Stimulated activated CD4-positive, alpha-beta T cell treated with anti-CD3 and anti-CD28 coated beads, TNF-alpha, amount 100 ng/mL, for 24 hours (primary cell): ENCODE data around the gene TEX35.
A peak's percentile ranks its signal among the peaks of the same experiment; 100 is the strongest.

Experiments used
- DNase-seq, 3 experiments: peaks; one replicate each; pipeline ENCODE4 v3.0.0-alpha.2; 2020; ENCODE audit warnings: low read depth in 3 of 3

TEX35 gene

DNA sequence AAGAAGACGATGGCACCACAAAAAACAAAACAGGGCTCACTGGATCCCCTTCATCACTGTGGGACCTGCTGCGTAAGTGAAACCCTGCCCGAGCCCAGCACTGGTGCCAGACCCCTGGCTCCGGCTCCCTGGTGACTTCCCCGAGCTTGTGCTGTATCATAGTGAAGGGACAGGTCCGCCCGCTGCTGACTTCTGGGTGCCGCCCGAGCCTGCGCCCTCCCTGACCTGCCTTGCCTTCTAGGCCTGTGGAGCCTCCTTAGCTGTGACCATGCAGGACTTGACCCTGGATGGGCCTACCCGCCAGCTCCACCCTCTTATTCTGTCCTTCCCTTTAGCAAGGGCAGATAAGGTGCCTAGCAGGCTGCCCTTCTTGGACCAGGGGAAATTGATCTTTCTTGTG is 7.9 kb downstream of the TEX35 start:
- DNase-seq, result no peak

DNA sequence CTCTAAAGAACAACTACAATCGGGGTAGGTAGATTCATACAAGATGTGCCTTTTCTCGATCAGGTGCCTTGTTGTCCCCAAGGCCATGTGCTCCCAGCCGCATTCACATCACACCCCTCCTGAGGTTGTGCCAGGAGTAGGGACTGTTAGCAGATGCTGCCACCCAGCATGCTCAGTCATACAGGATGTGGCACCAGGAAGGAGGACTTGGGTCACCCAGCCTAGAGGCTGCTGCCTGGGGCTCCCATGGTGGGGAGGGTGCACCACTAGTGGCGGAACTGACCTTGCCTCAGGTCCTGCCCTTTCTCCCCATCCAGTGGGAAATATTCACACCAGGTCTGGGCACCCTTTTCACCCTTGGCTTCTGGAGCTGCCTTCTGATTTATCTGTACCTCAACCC is 8.3 kb downstream of the TEX35 start:
- DNase-seq, result no peak

DNA sequence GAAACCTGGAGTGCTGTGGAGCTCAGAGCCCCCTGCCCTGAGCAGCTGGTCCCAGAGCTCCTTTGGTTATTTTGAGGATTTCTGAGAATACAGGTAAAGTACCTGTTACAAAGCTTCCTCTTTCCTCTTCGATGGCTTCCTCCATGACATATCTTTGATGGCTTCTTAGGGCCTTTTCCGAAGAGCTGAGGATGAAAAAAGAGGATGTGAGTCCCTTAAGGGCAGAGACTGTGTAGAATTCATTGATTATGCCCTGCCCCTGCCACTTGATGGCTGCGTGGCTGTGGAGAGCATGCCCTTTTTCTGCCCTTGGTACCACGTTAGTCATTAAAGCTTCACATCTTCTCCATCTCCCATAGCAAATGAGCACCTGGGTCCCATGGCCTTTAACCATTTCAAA is 14.2 kb downstream of the TEX35 start:
- no peak for DNase-seq

DNA sequence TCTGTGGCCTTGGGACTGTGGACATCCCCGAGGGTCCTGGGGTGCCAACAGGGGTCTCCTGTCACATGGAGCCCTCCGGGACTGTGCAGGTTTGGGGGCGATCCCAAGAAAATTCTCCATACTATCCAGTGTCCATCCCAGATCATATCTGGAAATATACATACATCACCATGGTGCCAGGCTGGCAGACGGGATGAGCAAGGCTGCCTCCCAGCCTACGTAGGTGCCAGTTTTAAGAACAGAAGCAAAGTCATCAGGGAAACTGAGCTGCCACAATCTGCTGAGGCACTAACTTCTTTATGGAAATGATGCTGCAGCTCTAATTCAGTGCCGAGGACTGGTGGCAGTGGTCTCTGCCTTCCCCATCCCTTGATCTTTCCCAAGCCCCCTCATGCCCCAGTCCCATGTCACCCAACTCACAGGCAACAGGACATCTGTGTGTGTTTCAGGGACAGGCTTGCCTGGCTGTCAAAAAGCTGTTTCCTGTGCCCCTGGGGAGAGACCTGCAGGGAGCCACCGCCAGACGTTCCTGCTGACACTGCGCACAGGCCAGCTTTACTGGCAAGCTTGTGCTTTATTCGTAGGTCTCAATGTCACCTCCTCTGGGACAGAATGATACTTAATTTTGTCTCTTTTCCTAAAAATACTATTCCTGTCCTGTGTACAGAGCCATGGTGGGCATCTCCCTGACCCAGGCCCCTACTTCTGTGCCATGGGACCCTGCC is 15.5 kb downstream of the TEX35 start:
- DNase-seq, result no peak

DNA sequence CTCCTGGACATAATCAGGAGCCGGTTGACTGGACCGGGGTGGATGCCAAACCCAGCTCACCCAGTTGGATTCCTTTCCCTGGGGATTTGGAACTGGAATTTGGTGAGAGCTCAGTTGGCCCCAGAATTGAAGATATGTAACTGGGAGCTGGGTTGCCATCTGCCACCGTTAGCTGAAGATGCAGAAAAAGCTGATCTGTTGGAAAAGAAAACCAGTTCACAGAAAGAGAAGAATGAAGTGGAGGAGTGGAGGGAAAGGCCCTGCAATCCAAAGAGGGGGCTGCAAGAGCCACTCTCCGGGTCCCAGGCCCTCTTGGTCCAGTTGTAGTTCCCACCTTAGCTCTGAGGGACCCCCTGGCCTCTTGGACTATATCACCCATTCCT is 16.0 kb downstream of the TEX35 start:
- no peak for DNase-seq

DNA sequence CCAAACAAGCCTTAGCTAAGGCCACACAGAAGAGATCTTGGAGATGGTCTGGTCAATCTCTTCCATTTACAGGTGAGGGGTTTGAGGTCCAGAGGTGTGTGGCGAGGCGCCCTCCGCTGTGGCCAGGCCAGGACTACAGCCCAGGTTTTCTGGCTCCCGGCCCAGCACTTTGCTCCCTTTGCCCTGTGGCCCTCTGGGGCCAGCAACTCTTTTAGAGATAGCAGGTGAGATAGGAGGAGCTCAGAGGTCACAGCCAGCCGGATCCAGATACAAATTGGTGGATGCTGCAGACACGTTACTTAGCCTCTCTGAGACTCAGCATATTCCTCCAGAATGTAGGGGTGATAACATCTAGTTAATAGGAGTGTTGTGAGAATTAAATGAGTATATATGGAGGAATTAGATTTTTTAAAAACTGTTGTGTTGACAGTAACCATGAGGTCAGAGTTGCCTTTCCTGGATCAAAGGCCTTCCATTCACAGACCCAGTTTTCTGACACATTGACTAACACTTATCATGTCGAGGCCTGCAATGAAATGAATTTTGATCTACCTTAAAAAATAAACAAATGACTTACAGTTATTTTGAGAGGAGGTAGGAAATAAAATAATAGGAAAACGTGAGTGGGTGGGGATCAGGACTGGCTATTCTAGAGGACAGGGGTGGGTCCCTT is 16.6 kb downstream of the TEX35 start:
- no peak for DNase-seq

DNA sequence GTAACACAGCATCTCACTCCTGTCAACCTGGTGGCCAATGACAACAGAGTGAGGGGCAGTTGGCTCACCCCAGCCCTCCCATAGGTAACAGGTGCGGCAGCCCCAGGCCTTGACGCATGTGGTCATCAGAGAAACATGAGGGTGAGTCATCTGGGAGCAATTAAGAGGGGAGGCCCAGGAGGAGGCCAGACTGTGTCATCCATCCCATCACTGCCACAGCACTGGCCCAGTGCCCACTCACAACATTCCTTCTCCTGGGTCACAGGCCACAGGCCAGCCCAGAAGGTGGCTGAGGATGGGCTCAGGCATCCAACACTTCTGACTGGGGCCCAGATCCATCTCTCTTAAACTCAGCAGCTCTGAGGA is 17.1 kb downstream of the TEX35 start:
- no peak for DNase-seq

DNA sequence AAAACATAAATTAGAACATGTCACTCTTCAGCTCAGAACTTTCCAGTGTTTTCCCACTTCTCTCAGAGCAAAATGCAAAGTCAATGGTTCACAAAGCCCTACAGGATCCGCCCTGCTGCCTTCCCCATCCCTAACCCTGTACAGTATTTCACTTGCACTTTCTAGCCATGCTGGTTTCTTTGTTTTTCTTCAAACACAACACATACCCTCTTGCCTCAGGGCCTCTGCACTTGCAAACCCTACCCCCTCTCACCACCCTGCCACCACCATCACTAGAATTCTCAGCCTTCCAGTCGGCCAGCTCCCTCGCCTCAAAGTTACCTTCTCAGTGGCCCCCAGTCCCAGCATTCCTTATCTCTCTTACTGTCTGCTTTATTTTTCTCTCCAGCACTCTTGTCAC is 17.6 kb downstream of the TEX35 start:
- DNase-seq, result no peak

DNA sequence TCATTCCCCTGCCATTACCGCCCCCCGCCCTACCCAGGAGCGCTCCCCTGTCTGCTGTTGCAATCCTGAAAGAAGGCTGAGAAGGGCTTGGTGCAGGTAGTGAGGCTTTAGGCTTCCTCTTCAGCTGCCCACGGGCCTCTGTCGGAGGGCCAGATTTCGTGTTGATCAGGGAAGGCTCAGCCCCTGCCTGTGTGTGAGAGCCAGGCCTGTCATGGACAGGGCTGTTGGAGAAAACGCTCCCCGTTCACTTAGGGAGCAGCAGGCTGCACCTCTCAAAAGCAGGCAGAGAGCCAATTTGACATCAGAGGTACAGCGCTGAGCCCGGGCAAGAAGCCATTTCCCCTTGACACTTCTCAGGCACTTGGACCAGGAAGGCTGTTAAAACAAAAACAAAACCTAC is 19.0 kb downstream of the TEX35 start:
- DNase-seq, result no peak

DNA sequence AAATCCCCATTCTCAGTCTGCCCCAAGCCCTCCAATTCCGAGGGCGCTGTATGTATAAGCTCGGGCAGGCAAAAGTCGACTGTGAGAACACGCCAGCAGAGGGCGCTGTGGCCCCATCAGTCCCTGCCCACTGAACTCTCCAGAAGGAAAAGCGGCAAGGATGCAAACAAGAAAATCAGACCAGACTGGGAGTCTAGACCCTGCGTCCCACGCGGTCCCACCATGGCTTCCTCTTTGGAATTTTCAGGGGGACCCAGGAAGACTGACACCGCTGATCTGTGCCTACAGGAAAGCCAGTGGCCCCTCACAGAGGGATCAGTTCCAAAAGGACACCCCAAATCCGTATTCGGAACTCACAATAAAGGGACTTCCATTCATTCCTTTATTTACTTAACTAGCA is 19.5 kb downstream of the TEX35 start:
- DNase-seq, result peak; percentile 54 to 74 (median 58)

DNA sequence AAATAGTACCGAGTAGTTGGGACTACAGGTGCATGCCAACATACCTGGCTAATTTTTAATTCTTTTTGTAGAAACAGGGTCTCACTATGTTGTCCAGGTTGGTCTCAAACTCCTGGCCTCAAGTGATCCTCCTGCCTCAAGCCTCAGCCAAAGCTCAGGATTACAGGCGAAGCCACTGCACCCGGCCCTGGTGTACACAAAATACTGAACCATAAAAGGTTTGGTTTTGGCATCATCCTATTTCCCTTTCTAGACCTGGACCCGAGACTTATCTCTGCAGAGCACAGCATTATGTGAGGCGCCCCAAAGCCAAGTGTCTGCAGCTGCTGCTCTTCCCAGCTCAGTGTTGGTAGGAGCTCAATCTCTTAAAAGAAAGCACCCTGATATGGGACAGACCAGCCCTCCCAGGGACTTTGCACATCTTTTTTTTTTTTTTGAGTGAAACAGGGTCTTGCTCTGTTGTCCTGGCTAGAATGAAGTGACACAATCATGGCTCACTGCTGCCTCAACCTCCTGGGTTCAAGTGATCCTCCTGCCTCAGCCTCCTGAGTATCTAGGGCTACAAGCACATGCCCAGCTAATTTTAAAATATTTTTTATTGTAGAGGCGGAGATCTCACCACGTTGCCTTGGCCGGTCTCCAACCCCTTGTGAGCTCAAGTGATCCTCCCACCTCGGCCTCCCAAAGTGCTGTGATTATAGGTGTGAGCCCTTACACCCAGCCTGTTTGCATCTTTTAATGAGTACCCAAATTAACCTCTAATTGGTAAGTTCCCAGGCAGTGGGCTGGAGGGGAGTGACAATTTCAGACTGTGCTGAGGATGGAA is 20.4 kb downstream of the TEX35 start:
- no peak for DNase-seq

DNA sequence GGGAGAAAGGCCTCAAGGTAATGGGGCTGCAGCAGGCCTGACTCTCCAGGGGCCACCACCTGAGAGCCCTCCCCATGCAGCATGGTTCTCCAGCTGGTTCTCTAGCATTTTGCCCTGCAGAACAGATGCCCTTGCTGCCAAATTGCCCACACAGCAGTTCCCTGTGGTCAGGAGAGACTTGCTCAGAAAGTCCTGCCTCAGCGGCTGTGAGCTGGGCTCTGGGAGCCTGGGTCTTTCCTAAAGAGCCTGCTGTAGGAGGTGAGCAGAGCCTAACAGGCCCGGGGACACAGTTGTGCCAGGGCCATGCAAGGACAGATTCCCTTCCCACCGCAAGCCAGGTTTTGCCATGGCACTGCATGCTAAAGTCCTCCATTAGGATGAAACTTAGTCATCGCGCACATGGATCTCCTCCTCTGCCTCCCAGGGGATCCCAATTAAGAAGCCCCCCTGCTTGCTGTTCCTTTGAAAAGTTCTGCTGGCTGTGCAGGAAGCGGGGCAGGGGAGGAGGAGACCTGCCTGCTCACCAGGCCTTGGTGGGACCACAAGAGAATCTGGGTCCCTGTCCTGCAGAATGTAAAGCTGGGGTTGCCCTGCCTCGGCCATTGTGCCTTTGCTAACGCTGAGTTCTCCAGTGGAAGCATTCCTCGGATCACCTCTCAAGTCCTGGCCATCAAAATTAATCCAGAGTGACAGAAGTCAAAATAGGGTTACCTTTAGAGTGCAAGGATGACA is 21.4 kb downstream of the TEX35 start:
- no peak for DNase-seq

DNA sequence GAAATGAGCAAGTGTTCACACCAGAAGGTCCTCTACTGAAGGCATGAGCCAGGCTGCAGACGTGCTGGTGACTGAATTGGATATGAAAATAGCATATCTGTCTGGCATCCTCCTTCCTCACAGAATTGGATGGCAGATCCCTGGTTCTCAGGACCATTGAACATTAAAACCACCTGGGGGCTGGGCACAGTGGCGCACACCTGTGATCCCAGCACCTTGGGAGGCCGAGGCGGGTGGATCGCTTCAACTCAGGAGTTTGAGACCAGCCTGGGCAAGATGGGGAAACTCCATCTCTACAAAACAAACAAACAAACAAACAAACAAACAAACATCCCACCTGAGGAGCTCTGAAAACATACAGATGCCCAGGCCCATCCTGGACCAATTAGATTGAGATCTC is 23.4 kb downstream of the TEX35 start:
- DNase-seq, result no peak

DNA sequence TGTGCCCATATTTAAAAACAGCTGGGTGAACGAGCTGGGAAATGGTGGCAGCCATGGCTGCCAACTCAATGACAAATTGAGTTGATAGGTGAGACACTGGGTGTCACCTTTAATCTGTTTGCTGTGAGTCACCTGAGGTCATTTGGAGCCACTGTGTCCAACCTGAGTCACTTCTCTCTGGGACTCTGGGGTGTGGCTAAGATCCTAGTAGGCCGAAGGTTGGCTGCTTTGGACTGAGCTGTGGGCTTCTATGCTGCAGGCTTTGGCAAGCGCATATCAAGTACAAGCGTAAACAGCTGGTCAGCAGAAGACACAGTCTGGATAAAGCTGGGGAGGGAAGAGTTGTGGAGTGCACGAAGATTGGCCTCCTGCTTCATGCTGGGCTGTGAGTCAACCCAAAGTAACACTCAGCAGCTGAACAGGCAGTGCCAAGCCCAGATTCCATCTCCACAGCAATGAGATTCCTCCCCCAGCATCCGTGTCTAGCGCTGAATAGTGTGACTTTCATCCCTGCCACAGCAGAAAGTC is 24.0 kb downstream of the TEX35 start:
- no peak for DNase-seq

DNA sequence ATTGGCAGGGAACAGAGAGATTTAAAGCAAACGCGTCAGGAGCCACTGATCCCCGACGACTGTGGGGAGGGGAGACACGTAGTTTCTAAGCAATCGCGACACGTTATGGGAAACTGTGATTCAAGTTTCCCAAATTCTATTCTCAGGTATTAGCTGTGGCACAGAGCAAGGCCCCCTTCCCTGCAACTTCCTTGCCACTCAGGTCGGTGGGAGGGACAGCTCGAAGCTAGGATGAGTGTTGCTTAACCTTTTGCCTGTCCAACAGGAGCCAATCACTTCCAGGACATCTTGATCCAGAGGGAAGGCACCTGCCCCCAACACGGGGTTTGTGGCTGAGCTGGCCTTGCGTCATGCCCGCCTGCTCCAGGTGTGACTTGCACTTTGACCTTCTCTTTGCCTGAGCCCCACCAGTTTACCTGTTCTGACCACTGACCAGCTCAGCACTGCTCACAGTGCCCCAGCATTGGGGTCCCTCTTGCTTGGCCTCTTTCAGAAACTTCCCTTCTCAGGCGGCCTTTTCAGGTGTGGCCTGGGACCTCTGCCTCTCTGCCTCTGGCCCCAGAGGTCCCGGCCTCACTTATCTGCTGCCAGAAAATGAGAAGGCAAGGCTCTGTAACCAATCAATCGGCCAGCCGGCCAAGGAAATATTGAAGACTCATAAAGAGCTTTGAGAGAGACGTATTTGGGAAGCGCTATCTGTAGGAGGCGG is 24.6 kb downstream of the TEX35 start:
- no peak for DNase-seq

DNA sequence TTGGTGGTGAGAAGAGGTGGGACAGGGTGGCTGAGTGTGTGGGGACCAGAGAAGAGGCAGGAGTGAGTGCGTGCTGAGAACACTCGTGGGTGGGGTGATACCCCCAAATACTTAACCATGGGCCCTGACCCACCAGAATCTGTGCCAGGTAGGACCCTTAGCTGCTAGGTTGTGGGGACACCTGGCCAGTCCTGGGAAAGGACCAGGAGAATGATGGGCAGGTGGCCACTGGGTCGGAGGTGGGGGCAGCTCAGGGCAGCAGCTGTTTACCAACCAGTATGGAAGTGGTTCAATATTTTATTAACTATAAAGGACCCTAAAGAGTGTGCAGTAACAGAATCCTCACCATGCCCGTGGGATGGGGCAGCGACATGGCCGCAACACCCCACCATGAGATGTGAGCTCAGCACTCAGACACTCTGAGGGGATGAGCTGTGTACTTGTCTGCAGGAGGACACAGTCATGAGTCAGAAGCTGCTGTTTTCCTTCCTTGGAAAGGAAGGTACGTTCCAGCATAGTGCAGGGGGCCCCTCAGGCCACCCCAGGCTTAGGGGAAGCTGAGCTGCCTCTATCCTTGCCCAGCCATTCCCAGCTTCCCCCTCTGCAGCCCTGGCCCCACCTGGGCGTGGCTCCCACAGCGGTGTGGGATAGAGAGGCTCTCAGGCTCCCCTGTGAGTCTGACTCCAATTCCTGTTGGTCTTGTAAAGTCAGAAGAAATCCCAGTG is 25.4 kb downstream of the TEX35 start:
- DNase-seq, result no peak

DNA sequence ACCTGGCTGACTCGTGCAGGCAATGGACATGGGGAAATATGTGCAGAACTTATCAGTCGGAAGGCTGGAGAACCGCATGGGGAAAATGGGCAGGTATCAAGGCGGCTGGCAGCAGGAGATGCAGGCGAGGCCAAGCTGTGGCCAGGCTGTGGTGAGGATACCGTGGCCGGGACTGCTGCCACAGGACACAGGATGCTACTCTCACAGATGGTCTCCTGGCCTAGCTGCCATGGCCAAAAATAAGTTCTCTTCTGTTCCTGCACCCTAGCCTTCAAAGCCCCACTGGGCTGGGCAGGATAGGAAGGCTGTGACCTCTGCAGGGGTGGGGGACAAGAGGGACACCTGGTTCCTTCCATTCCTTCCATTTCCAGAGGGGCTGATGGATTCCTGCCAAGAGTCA is 26.4 kb downstream of the TEX35 start:
- DNase-seq, result no peak

DNA sequence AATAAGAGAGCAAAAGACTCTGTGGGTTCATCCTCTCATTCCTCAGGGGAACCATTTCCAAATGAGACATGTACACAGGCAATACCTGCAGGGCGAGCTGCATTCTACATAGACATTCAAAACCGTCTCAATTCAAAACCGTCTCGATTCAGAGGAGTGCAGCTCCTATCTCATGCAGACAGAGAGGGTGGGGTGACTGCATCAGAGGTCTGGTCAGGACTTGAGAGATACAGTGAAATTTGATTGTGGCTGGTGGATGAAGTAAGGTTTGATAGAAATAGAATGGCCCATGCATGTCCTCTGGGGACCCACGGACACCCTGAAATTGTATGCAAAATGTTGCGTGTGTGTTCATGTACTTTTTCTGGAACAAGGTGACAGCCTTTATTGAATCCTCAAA is 27.3 kb downstream of the TEX35 start:
- DNase-seq, result no peak

DNA sequence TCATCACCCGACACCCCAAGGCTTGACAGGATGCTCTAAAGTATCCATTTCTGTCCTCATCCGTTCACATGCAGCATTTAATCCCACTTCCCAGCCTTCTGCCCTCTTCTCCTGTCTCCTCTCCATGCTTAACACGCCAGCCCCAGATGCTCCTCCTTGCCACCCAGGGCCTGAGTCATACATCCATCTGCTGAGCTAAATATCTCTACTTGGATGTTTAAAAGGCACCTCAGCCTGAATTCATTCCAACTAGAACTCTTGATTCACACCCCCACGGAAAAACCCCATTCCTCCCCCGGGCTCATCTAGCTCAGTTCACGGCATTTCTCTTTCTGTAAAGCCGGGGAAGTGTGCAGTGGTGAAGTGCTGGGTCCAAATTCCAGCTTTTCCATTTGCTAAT is 27.7 kb downstream of the TEX35 start:
- DNase-seq, result no peak

DNA sequence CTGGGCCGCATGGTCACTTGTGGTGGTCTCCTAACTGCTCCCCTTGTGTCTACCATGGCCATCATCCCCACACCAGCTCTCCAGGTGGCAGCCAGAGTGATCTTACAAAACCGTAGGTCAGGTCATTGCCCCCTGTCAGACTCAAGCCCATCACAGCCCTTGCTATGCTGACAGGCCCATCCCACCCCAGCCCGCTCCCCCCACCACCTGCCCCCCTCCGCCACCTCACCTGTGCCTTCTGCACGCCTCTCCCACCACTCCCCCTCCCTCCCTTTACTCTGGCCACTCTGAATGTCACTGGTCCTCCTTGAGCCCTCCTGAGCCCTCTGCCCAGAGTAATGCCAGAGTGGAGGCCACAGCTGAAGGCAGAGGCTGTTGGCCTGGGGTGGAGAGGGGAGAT is 28.5 kb downstream of the TEX35 start:
- DNase-seq, result no peak
